ENCODE measurements around the gene APMAP. TPM values are rescaled to one million over a fixed set of nuclear protein-coding genes. Genes with fewer than 3 reads are reported as not detected.
A peak's percentile ranks its signal among the peaks of the same experiment; 100 is the strongest.
"Not testable (repeated sequence)": the region's sequence is repeated elsewhere in the genome, so short reads cannot be mapped to it uniquely, and the experiment has no call there.

The APMAP gene
- total RNA-seq, 4 donors from 2014 or later = 45.3 to 83.1 (median 54.1) TPM

- DNase-seq (ENCODE audit: low spot score in 2 of 2) = no peak
- H3K27ac ChIP-seq = no peak overlapping the region
- TF ChIP-seq POLR2A (IDR thresholded peaks at IDR 0.05) (no peak), CTCF (IDR thresholded peaks at IDR 0.05) (no peak), EP300 (IDR thresholded peaks at IDR 0.05) (no peak)
- H3K27me3 ChIP-seq = no peaks in the 10 kb centered on the region
- no peaks in the 10 kb centered on the region for H3K36me3 ChIP-seq
- 89 to 92% methylated on average over 3 of the region's 3 CpGs for WGBS, 2 donors
- no peak overlapping the region for H3K4me3 ChIP-seq
- no peaks in the 10 kb centered on the region for H3K4me1 ChIP-seq
- H3K9me3 ChIP-seq = peaks cover 0 to 11% (median 0%) of the 10 kb centered on the region in 4 donors
Observed at GRCh38 chr20:24935140-24935539, 57.4 kb downstream of the APMAP start.

- H3K4me1 ChIP-seq = no peaks in the 10 kb centered on the region
- no peaks in the 10 kb centered on the region for H3K27me3 ChIP-seq
- no peak for TF ChIP-seq EP300 (IDR thresholded peaks at IDR 0.05)
- no peak for TF ChIP-seq POLR2A (IDR thresholded peaks at IDR 0.05)
- no peak for TF ChIP-seq CTCF (IDR thresholded peaks at IDR 0.05)
- peaks cover 0 to 10% (median 0%) of the 10 kb centered on the region in 4 donors for H3K9me3 ChIP-seq
- H3K27ac ChIP-seq = no peak overlapping the region
- 77 to 86% methylated on average over 3 of the region's 3 CpGs for WGBS, 2 donors
- H3K36me3 ChIP-seq = no peaks in the 10 kb centered on the region
- no peak for DNase-seq (ENCODE audit: low spot score in 2 of 2)
- H3K4me3 ChIP-seq = no peak overlapping the region
Observed at GRCh38 chr20:24934716-24935115, 57.8 kb downstream of the APMAP start.

- TF ChIP-seq CTCF (IDR thresholded peaks at IDR 0.05) = no peak
- no peak for TF ChIP-seq POLR2A (IDR thresholded peaks at IDR 0.05)
- TF ChIP-seq EP300 (IDR thresholded peaks at IDR 0.05) = no peak
- Histone ChIP-seq H3K4me3 (no peak overlapping the region), H3K27ac (no peak overlapping the region), H3K36me3 (no peaks in the 10 kb centered on the region), H3K27me3 (no peaks in the 10 kb centered on the region), H3K4me1 (no peaks in the 10 kb centered on the region), H3K9me3 (peaks cover 0 to 10% (median 0%) of the 10 kb centered on the region in 4 donors)
- WGBS, 2 donors = 79 to 83% methylated on average over 9 of the region's 9 CpGs
- no peak for DNase-seq (ENCODE audit: low spot score in 2 of 2)
Observed at GRCh38 chr20:24934101-24934661, 58.4 kb downstream of the APMAP start.

- TF ChIP-seq POLR2A (IDR thresholded peaks at IDR 0.05) (no peak), CTCF (IDR thresholded peaks at IDR 0.05) (no peak), EP300 (IDR thresholded peaks at IDR 0.05) (no peak)
- Histone ChIP-seq H3K4me3 (no peak overlapping the region), H3K4me1 (no peaks in the 10 kb centered on the region), H3K27ac (no peak overlapping the region), H3K9me3 (peaks cover 0 to 10% (median 0%) of the 10 kb centered on the region in 4 donors), H3K27me3 (no peaks in the 10 kb centered on the region), H3K36me3 (no peaks in the 10 kb centered on the region)
- DNase-seq (ENCODE audit: low spot score in 2 of 2) = no peak
- WGBS, 2 donors = 83% methylated on average over 7 of the region's 7 CpGs
Observed at GRCh38 chr20:24933266-24933908, 59.2 kb downstream of the APMAP start.

- H3K27ac ChIP-seq = peak overlapping the region in 2 of 4 donors; percentile 3 to 43
- 35 to 58% methylated on average over 1 of the region's 1 CpG for WGBS, 2 donors
- DNase-seq (ENCODE audit: low spot score in 2 of 2); H3K27me3 ChIP-seq; H3K4me1 ChIP-seq; H3K36me3 ChIP-seq; H3K9me3 ChIP-seq; H3K4me3 ChIP-seq: not testable (repeated sequence)
Observed at GRCh38 chr20:24931893-24932292, 60.7 kb downstream of the APMAP start.

Measured in tibial nerve (tissue), 4 donors.